Head of caudate nucleus (tissue), 42 donors: ENCODE results near the gene FGD6.
"Not testable (repeated sequence)": the region's sequence is repeated elsewhere in the genome, so short reads cannot be mapped to it uniquely, and the experiment has no call there.

Experiments
- DNase-seq, 42 donors: peaks; one replicate each; pipeline versions ENCODE4 v3.0.0 to v3.0.0-alpha.2; 2020 to 2021; ENCODE audit warnings: mixed read lengths in 7 of 42
- intact Hi-C: fragments of 100-400 bp; cut with DNase I; formaldehyde crosslinking; loops from one replicate; pipeline ENCODE4 v1.15.0; 2022

The FGD6 gene

DNA sequence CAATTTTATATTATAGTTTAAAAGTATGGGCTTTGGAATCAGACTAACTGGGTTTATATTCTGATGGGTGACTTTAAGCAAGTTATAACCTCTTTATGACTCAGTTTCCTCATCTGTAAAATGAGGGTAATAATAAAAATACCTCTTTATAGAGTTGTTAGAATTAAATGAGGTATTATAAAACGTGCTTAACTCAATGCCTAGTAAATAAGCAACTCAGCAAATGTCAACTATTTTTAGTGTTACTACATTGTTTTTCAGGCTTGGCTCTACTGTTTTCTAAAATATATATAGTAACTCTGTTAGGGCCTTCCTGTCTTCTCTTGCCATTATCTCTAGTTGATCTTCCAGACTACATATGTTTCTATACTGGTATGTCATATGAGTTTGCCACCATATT, 20.9 kb upstream of the FGD6 start:
- intact Hi-C loops: no loop called here
- DNase-seq: no peak

GRCh38 chr12:95237315-95237714, 20.0 kb upstream of the FGD6 start:
- no peak for DNase-seq

DNA sequence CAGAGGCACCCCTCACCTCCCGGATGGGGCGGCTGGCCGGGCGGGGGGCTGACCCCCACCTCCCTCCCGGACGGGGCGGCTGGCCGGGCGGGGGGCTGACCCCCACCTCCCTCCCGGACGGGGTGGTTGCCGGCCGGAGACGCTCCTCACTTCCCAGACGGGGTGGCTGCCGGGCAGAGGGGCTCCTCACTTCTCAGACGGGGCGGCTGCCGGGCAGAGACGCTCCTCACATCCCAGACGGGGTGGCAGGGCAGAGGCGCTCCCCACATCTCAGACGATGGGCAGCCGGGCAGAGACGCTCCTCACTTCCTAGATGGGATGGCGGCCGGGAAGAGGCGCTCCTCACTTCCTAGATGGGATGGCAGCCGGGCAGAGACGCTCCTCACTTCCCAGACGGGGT, 18.4 kb upstream of the FGD6 start:
- DNase-seq, intact Hi-C loops: not testable (repeated sequence)

More at GRCh38 chr12:95237315-95237714, 20.0 kb upstream of the FGD6 start:
- intact Hi-C loops: no loop called here

- DNase-seq, intact Hi-C loops: not testable (repeated sequence)
These were observed 16.9 kb upstream of the FGD6 start for GRCh38 chr12:95234187-95234586.

GRCh38 chr12:95231190-95231589, 13.9 kb upstream of the FGD6 start:
- no peak for DNase-seq
- intact Hi-C loops: no loop called here

GRCh38 chr12:95230313-95230712, 13.0 kb upstream of the FGD6 start:
- intact Hi-C loops: no loop called here
- no peak for DNase-seq

DNA sequence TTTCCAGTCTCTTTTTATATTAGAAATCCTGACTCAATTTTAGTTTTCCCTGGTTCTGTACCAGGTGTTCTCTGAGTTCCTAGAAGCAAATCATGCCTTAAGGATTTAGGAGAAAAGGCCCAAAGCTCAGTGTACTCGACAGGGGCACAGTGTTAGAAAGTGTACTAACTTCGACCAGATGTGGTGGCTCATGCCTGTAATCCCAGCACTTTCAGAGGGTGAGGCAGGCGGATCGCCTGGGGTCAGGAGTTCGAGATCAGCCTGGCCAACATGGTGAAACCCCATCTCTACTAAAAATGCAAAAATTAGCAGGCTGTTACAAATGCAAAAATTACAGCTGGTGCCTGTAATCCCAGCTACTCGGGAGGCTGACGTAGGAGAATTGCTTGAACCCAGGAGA, 12.4 kb upstream of the FGD6 start:
- DNase-seq: no peak
- intact Hi-C loops: no loop called here

GRCh38 chr12:95228617-95229016, 11.3 kb upstream of the FGD6 start:
- intact Hi-C loops: no loop called here
- no peak for DNase-seq

- intact Hi-C loops: no loop called here
- DNase-seq: no peak
These were observed 10.6 kb upstream of the FGD6 start for GRCh38 chr12:95227818-95228356.

- no peak for DNase-seq
- intact Hi-C loops: no loop called here
These were observed 8.5 kb upstream of the FGD6 start for GRCh38 chr12:95225645-95226212.

GRCh38 chr12:95224202-95225170, 7.2 kb upstream of the FGD6 start:
- intact Hi-C loops: no loop called here
- no peak for DNase-seq

- no peak for DNase-seq
- intact Hi-C loops: no loop called here
These were observed 3.5 kb upstream of the FGD6 start for GRCh38 chr12:95220726-95221125.

DNA sequence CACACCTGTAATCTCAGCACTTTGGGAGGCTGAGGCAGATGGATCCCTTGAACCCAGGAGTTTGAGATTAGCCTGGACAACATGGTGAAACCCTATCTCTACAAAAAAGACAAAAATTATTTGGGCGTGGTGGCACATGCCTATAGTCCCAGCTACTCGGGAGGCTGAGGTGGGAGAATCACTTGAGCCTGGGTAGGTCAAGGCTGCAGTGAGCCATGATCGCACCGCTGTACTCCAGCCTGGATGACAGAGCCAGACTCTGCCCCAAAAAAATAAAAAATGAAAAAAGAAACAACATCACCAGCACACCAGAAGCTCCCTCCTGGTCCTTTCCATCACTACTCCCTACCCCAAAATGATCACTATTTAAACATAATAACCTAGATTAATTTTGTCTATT, 2.9 kb upstream of the FGD6 start:
- DNase-seq: no peak
- intact Hi-C loops: no loop called here

DNA sequence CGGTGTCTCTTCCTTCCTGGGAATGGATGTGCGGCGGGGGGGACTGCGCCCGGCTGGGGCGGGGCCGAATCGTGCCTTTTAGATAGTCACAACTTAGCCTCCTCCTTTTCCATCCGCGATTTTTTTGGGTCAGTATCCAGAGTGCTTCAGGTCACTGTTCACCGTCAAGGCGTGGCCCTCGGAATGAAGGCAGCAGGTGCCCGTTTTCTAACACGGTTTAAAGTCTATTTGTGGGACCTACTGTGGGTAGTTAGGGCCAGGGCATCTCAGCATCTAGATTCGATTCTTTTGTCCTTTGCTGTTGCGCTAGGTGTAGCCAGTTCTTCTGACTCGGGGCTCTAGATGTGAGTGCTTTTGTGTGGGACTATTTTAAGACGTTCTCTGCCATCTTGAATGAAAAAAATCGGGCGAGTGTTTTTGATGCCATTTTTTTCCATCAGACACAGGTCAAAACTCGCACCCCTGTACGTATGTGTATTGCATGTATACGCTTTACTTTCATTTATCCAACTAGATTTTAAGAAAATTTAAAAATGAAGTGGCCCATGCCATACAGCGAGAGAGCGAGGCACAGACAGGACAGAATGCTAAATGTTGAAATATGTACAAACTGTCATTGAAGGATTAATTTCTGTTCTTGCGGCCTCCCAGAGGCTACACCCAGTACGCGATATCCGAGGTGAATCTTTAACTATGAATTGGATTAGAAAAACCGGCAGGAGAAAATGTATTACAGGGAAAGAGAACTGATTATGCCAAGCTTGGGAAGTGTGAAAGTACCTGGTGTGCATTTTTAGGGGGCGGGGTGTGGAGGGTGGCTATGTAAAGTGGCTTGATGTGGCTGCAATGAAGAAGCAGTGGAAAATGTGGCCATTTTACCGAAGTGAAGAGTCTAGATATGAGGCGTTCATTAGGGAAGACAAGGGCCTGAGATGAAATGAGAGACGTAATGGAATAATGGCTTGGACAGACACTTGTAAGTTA, 1.2 kb upstream of the FGD6 start:
- intact Hi-C loops: loop anchor here (5.0 kb wide), 1 partner anchor 146 kb away; the partner anchor contains the start of gene NR2C1
- DNase-seq: peak in 27 of 42 donors; percentile 20 to 85 (median 67)

- intact Hi-C loops: loop anchor here (5.0 kb wide), 1 partner anchor 145 kb away; the partner anchor contains the start of gene NR2C1
- DNase-seq: no peak
These were observed 423 bp downstream of the FGD6 start for GRCh38 chr12:95216711-95217376.

GRCh38 chr12:95215949-95216348, 1.3 kb downstream of the FGD6 start:
- intact Hi-C loops: loop anchor here (5.0 kb wide), 1 partner anchor 144 kb away; the partner anchor contains the start of gene NR2C1
- DNase-seq: no peak

- no peak for DNase-seq
- intact Hi-C loops: no loop called here
These were observed 2.8 kb downstream of the FGD6 start for GRCh38 chr12:95214466-95214865.

DNA sequence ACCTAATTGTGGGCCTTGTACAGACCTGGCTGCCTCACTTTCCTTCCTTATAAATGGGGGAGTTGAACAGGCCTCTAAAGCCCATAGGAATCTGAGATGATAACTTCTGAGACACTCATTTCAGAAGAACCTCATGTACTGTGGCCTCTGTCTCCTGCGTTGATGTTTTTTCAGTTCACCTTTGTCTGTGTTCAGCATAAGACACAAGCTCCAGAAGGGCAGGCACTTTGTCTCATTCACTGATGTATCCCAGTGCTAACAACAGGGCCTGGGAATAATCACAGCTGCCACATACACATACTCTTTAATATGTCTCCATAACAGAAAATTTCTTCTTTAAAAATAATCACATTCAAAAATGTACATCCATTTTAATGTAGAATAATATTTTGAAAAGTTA, 3.3 kb downstream of the FGD6 start:
- DNase-seq: no peak
- intact Hi-C loops: no loop called here
